ENCODE data around the gene NEK9.
A peak's percentile ranks its signal among the peaks of the same experiment; 100 is the strongest.
"Not testable (repeated sequence)": the region's sequence is repeated elsewhere in the genome, so short reads cannot be mapped to it uniquely, and the experiment has no call there.

NEK9 gene

DNA sequence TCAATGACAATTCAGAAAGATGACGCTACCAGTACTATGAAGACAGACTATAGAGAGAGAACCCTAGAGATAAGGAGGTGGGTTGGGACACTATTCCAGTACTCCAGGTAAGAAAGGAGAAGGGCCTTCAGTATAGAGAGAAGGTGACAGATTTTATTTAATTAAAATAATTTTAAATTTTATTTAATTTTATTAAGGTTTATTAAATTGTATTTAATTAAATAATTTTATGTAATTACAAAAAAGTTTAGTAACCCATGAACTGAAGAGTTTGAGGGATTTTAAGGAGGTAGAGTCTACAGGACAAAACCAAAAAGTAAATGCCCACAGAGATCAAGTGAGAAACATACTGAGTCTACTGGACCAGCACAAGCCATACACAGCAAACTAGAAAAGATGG, 29.3 kb upstream of the NEK9 start:
- DNase-seq (ENCODE audit: low read depth): no peak
- H3K4me3 ChIP-seq (ENCODE audit: low read length): no peak overlapping the region

GRCh38 chr14:75155169-75155568, 28.3 kb upstream of the NEK9 start:
- DNase-seq (ENCODE audit: low read depth): no peak
- TF ChIP-seq, protein P1, sequence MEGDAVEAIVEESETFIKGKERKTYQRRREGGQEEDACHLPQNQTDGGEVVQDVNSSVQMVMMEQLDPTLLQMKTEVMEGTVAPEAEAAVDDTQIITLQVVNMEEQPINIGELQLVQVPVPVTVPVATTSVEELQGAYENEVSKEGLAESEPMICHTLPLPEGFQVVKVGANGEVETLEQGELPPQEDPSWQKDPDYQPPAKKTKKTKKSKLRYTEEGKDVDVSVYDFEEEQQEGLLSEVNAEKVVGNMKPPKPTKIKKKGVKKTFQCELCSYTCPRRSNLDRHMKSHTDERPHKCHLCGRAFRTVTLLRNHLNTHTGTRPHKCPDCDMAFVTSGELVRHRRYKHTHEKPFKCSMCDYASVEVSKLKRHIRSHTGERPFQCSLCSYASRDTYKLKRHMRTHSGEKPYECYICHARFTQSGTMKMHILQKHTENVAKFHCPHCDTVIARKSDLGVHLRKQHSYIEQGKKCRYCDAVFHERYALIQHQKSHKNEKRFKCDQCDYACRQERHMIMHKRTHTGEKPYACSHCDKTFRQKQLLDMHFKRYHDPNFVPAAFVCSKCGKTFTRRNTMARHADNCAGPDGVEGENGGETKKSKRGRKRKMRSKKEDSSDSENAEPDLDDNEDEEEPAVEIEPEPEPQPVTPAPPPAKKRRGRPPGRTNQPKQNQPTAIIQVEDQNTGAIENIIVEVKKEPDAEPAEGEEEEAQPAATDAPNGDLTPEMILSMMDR (conservative IDR thresholded peaks at IDR 0.05; ENCODE audit: low read length): no peak
- no peak overlapping the region for H3K4me3 ChIP-seq (ENCODE audit: low read length)

More for the DNA sequence above, 29.3 kb upstream of the NEK9 start:
- TF ChIP-seq, protein P1 (conservative IDR thresholded peaks at IDR 0.05; ENCODE audit: low read length): no peak

DNA sequence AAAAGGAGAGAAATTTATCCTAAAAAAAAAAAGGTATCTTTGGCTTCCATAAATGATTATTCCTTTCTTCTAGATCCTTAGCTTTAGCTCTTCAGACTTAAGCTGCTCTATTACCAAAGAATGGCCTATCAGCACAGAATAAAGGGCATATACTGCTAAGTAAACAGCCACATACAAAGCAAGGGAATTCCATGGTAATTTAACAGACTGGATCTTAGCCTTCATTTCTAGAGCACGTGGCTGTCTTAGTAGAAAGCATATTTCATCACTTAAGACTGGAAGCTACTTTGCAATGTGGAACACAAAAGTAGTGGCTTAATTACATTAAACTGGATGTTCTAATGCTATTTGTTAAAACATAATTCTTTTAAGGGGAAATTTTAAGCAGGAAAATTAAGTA, 26.4 kb upstream of the NEK9 start:
- TF ChIP-seq, protein P1 (conservative IDR thresholded peaks at IDR 0.05; ENCODE audit: low read length): no peak
- no peak for DNase-seq (ENCODE audit: low read depth)
- H3K4me3 ChIP-seq (ENCODE audit: low read length): no peak overlapping the region

DNA sequence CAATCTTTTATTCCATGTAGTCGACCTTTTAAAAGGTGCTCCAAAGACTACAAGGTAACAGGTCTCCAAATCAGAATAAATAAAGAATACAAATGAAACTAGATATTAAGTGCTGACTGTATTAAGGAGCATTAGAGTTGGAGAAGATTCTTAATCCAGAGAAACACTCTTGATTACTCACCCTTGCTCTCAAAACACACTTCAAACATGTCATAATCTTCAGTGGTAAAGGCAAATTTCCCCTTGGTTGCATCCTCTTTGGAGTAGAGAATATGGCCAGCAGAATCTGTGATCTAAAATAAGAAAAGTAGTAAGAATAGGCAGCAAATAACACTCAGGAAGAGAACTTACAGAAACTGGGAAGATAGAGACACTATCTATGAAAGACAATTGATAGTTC, 25.0 kb upstream of the NEK9 start:
- H3K4me3 ChIP-seq (ENCODE audit: low read length): no peak overlapping the region
- no peak for DNase-seq (ENCODE audit: low read depth)
- TF ChIP-seq, protein P1 (conservative IDR thresholded peaks at IDR 0.05; ENCODE audit: low read length): no peak

DNA sequence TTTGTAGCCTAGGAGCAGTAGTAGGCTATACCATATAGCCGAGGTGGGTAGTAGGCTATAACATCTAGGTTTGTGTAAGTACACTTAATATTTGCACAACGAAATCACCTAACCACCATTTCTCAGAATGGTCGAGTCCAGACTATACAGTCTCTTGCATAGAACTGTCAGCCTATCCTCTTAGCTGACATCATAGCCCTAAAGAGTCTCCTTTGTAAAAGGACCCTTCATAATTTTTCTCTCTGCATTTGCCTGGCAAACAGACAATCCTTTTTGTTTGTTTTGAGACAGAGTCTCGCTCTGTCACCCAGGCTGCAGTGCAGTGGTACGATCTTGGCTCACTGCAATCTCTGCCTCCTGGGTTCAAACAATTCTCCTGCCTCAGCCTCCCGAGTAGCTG, 23.8 kb upstream of the NEK9 start:
- DNase-seq (ENCODE audit: low read depth): not testable (repeated sequence)

GRCh38 chr14:75150150-75150549, 23.3 kb upstream of the NEK9 start:
- H3K4me3 ChIP-seq (ENCODE audit: low read length): no peak overlapping the region
- TF ChIP-seq, protein P1 (conservative IDR thresholded peaks at IDR 0.05; ENCODE audit: low read length): no peak
- peak; percentile 37 for DNase-seq (ENCODE audit: low read depth)

More for the DNA sequence above, 23.8 kb upstream of the NEK9 start:
- not testable (repeated sequence) for H3K4me3 ChIP-seq (ENCODE audit: low read length)

- no peak overlapping the region for H3K4me3 ChIP-seq (ENCODE audit: low read length)
- DNase-seq (ENCODE audit: low read depth): peak; percentile 88
- TF ChIP-seq, protein P1 (conservative IDR thresholded peaks at IDR 0.05; ENCODE audit: low read length): peak; percentile 53
Measured at GRCh38 chr14:75147423-75148071, 20.7 kb upstream of the NEK9 start.

All from AG10803 (cell line).